ENCODE data around the gene EPS8L1.
"Not testable (repeated sequence)": the region's sequence is repeated elsewhere in the genome, so short reads cannot be mapped to it uniquely, and the experiment has no call there.

The EPS8L1 gene

GRCh38 chr19:55048446-55048845, 27.2 kb upstream of the EPS8L1 start:
- in situ Hi-C loops (cut with MboI; ENCODE audit: low sequenced_read_pairs) = no loop called here

DNA sequence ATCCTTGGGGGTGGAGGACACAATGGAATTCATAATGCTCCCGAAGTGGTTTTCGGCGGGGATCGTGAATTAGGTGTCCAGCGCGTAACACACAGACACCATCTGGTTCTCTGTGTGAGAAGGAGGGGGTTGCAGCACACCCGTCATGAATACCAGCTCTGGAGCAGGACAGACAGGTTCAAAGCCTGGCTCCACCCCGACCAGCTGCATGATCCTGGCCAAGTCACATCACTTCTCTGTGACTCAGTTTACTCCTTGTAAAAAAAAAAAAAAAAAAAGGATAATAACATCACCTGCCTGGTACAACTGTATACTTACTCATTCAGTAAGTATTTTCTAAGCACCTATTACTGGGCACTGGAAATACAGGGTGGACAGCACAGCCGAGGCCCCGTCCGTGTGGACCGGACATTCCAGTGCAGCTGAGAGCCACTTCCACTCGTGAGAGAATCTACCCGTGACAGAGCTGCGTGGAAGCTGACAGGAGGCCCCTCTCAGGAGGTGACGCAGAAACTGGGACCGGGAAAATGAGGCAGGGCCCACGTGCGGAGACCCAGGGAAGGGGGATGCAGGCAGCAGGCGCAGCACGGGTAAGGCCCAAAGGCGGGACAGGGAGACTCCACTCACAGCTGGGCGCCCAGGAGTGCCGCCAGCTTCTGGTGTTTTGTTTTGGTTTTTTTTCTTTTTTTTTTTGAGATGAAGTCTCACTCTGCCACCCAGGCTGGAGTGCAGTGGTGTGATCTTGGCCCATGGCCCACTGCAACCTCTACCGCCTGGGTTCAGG, 24.7 kb upstream of the EPS8L1 start:
- in situ Hi-C loops (cut with MboI; ENCODE audit: low sequenced_read_pairs) = no loop called here

- in situ Hi-C loops (cut with MboI; ENCODE audit: low sequenced_read_pairs) = no loop called here
Observed at GRCh38 chr19:55053735-55054134, 21.9 kb upstream of the EPS8L1 start.

GRCh38 chr19:55056827-55057226, 18.8 kb upstream of the EPS8L1 start:
- in situ Hi-C loops (cut with MboI; ENCODE audit: low sequenced_read_pairs) = no loop called here

DNA sequence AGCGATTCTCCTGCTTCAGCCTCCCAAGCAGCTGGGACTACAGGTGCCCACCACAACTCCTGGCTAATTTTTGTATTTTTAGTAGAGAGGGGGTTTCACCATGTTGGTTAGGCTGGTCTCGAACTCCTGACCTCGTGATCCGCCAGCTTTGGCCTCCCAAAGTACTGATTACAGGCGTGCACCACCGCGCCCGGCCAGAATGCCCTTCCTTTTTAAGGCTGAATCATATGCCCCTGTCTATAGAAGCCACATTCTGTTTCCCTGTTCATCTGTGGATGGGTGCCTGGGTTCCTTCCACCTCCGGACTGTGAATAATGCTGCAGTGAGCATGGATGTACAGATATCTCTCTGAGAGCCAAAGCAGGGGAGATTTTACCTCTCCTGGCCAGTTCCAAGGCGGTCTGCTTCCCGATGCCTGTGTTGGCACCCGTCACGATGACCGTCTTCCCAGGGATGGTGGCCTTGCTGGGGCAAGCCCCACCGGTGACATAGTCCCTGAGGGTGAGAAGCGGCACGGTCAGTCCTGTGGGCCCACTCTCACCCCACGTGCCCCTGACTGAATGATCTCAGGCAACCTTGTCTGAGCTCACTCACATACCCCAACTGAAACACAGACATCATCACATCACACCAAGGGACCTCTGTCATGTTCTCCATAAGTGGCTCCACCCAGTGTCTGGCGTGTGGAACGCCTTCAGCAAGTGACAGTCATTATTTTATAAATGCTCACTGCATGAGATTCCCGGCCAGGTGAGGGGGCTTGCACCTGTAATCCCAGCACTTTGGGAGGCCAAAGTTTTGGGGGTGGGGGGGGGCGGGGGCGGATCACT, 16.7 kb upstream of the EPS8L1 start:
- in situ Hi-C loops (cut with MboI; ENCODE audit: low sequenced_read_pairs) = no loop called here

DNA sequence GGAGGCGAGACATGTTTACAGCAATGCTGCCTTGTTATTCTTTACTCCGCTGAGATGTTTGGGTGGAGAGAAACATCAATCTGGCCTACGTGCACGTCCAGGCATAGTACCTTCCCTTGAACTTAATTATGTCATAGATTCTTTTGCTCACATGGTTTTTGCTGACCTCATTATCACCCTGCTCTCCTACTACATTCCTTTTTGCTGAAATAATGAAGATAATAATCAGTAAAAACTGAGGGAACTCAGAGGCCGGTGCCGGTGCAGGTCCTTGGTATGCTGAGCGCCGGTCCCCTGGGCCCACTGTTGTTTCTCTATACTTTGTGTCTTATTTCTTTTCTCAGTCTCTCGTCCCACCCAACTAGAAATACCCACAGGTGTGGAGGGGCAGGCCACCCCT, 15.4 kb upstream of the EPS8L1 start:
- in situ Hi-C loops (cut with MboI; ENCODE audit: low sequenced_read_pairs) = not testable (repeated sequence)

GRCh38 chr19:55062735-55063491, 12.8 kb upstream of the EPS8L1 start, which contains the start of gene RDH13:
RDH13 (minus strand) TSS chr19:55063148; CDS start chr19:55063032, 116 bp downstream.
- in situ Hi-C loops (cut with MboI; ENCODE audit: low sequenced_read_pairs) = no loop called here

- in situ Hi-C loops (cut with MboI; ENCODE audit: low sequenced_read_pairs) = no loop called here
Observed at GRCh38 chr19:55063492-55063843, 12.2 kb upstream of the EPS8L1 start.

DNA sequence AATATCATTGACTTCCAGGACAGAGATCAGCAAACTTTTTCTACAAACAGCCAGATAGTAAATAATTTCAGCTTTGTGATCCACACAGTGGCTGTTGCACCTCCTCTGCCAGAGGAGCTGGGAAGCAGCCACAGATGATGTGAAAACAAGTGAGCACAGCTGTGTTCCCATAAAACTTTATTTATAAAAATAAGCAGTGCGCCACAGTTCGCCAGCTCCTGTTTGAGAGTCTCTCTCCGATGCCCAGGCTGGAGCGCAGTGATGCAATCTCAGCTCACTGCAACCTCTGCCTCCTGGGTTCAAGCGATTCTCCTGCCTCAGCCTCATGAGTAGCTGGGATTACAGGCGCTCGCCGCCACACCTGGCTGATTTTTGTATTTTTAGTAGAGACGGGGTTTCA, 10.2 kb upstream of the EPS8L1 start:
- in situ Hi-C loops (cut with MboI; ENCODE audit: low sequenced_read_pairs) = not testable (repeated sequence)

DNA sequence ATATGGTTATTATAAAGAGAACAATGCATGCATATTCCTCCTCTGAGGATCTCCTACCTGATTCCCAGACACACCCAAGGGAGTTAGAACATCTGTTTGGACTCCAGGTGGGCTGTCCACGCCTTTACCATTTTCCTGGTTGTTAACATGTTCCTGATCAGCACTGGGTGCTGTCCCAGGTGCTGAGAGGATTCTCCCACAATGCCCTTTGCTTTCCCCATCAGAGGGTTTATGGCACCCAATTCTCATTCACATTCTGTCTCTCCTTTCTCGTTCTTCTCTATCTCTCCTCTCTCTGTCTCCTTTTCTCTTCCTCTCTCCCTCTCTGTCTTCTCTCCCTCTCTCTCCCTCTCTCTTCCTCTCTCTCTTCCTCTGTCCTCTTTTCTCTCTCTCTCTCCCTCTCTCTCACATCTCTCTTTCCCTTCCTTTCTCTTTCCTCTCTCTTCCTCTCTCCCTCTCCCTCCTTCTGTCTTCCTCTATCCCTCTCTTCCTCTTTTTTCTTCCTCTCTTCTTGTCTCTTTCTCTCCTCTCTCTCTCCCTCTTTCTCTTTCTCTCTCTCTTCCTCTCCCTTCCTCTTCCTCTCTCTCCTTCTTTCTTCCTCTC, 9.5 kb upstream of the EPS8L1 start:
- in situ Hi-C loops (cut with MboI; ENCODE audit: low sequenced_read_pairs) = no loop called here

DNA sequence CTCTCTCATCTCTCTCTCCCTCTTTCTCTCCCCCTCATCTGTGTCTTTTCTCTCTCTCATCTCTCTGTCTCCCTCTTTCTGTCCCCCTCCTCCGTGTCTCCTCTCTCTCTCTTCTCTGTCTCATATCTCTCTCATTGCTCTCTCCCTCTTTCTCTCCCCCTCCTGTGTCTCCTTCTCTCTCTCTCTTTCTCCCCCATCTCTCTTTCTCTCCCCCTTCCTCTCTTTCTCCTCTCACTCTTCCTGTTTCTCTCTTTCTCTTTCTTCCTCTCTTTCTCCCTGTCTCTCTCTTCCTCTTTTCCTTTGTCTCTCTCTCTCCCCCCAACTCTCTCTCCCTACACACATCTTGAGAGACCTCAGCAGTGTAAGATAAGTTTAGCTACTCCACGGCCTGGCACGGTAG, 7.8 kb upstream of the EPS8L1 start:
- in situ Hi-C loops (cut with MboI; ENCODE audit: low sequenced_read_pairs) = no loop called here

DNA sequence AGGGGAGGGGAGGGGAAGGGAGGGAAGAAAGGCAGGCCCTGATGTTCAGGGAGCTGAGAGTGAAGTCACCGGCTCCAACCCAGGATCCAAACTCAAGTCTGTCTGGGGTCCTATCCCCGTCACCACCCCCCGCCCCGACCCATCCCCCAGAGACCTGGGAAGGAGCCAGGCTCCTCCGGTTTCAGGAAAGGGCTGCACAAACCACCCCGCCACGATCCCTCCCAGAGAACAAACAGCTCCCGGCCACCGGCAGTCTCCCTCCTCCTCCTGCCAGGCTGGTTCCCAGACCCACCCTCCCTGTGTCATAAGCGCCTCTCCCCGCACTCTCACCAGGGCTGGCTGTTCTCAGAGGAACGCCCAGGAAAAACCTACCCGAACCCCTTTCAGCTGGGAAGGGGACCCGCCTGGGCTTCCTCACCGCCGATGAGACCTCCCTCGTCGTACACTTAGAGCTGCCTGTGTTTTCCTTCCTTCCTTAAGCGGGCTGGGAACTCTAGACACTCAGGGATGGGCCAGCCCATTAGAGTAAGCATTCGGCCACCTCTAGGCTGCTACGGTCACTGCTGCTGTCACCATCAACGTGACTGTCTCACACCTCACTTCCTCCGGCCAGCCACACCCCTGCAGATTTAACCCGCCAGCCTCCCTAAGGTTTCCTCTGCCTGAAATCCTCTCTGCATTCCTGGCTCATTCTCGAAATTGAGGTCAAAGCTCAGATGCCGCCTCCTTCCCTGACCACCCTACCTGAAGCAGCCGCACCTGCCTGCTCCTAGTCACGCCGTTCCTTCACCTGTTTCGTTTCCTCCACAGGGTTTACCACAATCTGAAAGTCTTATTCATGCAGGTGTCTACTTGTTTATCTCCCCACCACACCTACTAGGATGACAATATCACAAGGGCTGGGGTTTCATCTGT, 6.5 kb upstream of the EPS8L1 start:
- in situ Hi-C loops (cut with MboI; ENCODE audit: low sequenced_read_pairs) = no loop called here

DNA sequence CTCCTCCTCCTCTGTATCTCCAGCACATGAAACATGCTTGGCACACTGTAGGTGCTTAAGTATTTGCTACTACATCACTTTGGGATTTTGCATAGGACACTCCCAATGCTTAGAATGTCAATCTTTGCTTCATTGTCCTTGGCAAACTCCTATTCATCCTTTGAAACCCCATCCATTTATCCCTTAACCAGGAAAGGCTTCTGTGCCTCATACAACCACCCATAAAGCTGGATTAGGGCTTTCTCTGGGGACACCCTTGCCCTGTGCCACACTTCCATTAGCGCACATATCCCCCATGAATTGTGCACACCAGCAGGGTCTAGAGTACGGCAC, 5.8 kb upstream of the EPS8L1 start:
- in situ Hi-C loops (cut with MboI; ENCODE audit: low sequenced_read_pairs) = no loop called here

- in situ Hi-C loops (cut with MboI; ENCODE audit: low sequenced_read_pairs) = no loop called here
Observed at GRCh38 chr19:55070466-55071128, 5.1 kb upstream of the EPS8L1 start.

GRCh38 chr19:55071129-55071502, 4.6 kb upstream of the EPS8L1 start:
- in situ Hi-C loops (cut with MboI; ENCODE audit: low sequenced_read_pairs) = no loop called here

DNA sequence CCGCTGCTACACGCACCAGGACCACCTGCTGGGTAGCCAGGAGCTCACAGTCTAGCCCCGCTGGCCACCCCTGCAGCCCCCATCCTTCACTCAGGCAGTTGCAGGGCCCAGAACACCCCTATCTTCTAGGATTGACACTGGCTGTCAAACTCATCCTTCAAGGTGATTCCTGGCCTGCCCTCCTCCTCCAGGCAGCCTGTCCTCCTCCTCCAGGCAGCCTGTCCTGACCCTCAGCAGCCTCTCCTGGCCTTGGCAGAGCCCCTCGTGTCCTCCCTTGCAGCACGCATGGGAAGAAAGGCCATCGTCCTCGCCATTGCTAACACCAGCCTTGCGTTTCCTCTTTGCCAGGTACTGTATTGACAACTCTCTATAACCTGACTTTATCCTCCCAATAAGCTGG, 3.8 kb upstream of the EPS8L1 start:
- in situ Hi-C loops (cut with MboI; ENCODE audit: low sequenced_read_pairs) = no loop called here

DNA sequence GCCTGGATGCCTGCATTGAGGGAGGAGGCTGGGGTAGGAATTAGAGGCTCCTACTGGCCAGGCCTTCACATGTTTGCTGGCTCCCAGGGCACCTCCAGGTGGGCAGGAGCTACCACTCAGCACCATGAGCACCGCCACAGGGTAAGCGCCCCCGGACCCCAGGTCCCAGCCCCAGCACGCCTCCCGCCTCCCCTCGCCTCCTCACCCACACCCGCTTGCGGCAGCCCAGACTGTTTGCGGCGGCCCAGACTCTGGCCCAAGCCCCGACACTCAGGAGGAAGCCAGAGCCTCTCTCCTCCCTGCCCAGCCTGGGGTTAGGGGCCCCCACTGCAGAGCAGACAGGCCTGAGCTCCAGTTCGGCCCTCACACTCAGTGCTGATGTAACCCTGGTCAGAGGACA, 652 bp downstream of the EPS8L1 start:
- in situ Hi-C loops (cut with MboI; ENCODE audit: low sequenced_read_pairs) = no loop called here

DNA sequence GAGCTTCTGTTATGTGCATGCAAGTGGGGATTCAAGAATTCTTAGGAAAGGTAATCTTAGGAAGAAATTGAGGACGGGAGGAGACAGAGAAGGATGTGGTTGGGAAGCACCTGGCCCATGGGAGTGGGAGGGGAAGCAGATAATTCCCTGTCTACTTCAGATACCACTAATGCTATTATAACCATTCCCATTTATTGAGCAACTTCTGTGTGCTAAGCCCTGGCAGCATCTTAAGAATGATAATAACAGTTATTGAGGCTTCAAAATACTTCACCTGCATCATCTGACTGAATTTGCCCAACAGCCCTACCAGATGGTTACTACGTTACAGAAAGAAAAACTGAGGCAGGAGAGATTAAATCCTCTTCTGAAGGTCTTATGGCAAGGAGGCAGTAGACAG, 1.4 kb downstream of the EPS8L1 start:
- in situ Hi-C loops (cut with MboI; ENCODE audit: low sequenced_read_pairs) = no loop called here

- in situ Hi-C loops (cut with MboI; ENCODE audit: low sequenced_read_pairs) = no loop called here
Observed at GRCh38 chr19:55078996-55079395, 3.3 kb downstream of the EPS8L1 start.
